HEK293T (cell line): ENCODE data around the gene MRPL18.

Experiments
- ARNT ChIP-seq: fragments of 450-650 bp; IDR thresholded peaks from 2 replicates; pipeline ENCODE4 v1.6.1; 2017; ENCODE audit warnings: mild to moderate bottlenecking
- BHLHE40 ChIP-seq: fragments of 450-650 bp; IDR thresholded peaks from 2 replicates; pipeline ENCODE4 v1.6.1; 2016; ENCODE audit warnings: mild to moderate bottlenecking, moderate library complexity, borderline replicate concordance
- ELF4 ChIP-seq: fragments of 450-650 bp; IDR thresholded peaks from 2 replicates; pipeline ENCODE4 v1.6.1; 2017; ENCODE audit warnings: antibody characterized with exemption
- FOXK2 ChIP-seq: fragments of 450-650 bp; IDR thresholded peaks from 2 replicates; pipeline ENCODE4 v1.6.1; 2016; ENCODE audit warnings: mild to moderate bottlenecking
- SP1 ChIP-seq: fragments of 450-650 bp; IDR thresholded peaks from 2 replicates; pipeline ENCODE4 v1.6.1; 2017
- TARDBP ChIP-seq: fragments of 450-650 bp; IDR thresholded peaks from 2 replicates; pipeline ENCODE4 v1.6.1; 2016

DNA sequence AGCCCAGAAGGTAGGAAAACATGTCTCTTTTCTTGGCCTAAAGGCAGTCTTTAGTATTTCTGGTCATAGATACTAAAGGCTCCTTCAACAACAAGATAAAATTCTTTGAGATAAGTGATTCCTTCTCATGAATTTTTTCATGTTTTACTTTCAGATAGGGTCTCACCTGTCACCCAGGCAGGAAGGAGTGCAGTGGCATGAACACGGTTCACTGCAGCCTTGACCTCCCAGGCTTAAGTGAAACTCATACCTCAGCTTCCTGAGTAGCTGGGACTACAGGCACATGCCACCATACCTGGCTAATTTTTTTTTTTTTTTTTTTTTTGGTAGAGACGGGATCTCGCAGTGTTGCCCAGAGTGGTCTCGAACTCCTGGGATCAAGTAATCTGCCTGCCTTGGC lies 18.9 kb downstream of the MRPL18 start:
- TF ChIP-seq BHLHE40 (no peak), SP1 (no peak), ELF4 (no peak), FOXK2 (no peak), TARDBP (no peak), ARNT (no peak)
